ENCODE results near the gene NFKB1. TPM values are rescaled to one million over a fixed set of nuclear protein-coding genes. Genes with fewer than 3 reads are reported as not detected.
A peak's percentile ranks its signal among the peaks of the same experiment; 100 is the strongest.

NFKB1 gene
- total and polyA plus RNA-seq, 12 donors, result 8.2 to 49.1 (median 33.9) TPM

DNA sequence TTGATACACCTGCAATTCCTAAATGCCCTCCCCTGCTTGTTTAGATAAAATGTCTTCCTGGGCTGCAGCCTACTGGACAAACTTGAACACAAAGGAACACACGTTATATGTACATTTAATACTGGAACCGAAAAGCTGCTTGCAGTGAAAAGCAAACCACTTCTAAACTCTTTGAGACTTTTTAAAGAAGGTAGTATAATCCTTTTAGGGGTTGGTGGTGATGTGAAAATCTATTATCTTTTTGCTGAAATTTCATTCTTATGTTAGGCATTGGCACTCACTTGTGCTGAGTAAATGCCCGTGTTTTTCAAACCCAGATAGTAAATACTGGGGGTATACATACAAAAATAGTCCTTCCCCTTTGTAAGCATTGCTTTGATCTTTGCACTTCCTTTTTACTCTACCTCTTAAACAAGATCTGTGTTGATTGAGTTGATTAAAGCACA is 2.2 kb downstream of the NFKB1 start:
- Histone ChIP-seq H3K9me3 (replicated peaks in 1 of 3) (no peaks in the 10 kb centered on the region), H3K4me3 (peak overlapping the region in 1 of 4 donors; percentile 73), H3K4me1 (replicated peaks in 1 of 2) (peaks cover 23 to 67% of the 10 kb centered on the region in 2 donors), H3K27ac (peak overlapping the region in 3 of 5 donors; percentile 7 to 99 (median 97)), H3K27me3 (no peaks in the 10 kb centered on the region), H3K36me3 (replicated peaks in 1 of 2) (no peaks in the 10 kb centered on the region)
- intact Hi-C loops (cut with DNase I), result loop anchor here (10.0 kb wide), 2 partner anchors 91 to 111 kb away; no protein-coding TSS in a partner anchor
- TF ChIP-seq, protein P1, sequence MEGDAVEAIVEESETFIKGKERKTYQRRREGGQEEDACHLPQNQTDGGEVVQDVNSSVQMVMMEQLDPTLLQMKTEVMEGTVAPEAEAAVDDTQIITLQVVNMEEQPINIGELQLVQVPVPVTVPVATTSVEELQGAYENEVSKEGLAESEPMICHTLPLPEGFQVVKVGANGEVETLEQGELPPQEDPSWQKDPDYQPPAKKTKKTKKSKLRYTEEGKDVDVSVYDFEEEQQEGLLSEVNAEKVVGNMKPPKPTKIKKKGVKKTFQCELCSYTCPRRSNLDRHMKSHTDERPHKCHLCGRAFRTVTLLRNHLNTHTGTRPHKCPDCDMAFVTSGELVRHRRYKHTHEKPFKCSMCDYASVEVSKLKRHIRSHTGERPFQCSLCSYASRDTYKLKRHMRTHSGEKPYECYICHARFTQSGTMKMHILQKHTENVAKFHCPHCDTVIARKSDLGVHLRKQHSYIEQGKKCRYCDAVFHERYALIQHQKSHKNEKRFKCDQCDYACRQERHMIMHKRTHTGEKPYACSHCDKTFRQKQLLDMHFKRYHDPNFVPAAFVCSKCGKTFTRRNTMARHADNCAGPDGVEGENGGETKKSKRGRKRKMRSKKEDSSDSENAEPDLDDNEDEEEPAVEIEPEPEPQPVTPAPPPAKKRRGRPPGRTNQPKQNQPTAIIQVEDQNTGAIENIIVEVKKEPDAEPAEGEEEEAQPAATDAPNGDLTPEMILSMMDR (IDR thresholded peaks at IDR 0.05), result no peak
- no peak for TF ChIP-seq POLR2A (IDR thresholded peaks at IDR 0.05)
- no peak for DNase-seq
- WGBS, 4 donors, result 31 to 40% (median 37%) methylated on average over 3 of the region's 3 CpGs

DNA sequence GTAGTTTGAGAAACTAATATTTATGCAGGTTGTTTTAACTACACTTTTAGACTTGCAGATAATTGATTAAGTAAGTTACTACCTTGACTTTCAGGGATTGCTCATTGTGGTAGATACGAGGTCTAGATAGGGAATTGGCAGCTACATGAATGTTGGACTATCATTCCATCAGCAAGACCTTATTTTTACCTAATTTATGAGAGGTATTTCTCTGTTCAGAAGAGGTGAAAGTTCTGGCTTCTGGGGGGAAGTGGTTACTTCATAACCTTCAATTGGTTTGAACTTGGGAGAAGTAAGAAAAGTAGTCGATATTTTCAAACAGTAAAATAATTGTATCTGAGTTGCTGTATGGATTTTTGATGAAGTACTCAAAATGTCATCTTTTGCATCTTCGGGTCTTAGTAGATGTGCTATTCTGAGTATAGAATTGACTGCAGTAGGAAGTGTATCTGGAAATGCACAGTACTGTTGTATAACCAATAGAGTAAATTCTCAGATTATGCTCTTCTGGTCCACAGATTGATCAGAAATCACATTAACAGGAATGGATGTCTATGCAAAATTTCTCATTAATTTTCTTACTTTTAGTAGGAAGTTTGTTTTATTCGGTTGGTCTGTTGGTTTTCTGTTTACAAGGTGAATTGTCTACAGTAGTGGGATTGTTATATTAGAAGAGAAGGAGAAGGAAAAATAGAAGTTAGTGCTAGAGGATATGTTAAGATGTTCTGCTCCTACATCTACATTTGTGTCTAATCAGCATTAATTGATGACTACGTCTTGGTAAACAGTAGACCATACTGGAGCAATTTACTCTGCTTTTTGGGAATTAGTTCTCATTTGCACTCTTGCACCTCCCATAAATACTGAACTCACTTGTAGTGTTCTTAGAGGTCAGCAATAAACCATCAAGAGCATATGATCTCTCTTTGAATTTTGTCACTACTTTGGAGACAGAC is 3.0 kb downstream of the NFKB1 start:
- peak overlapping the region in 1 of 4 donors; percentile 73 for H3K4me3 ChIP-seq
- WGBS, 4 donors, result 62 to 69% (median 63%) methylated on average over 5 of the region's 5 CpGs
- H3K9me3 ChIP-seq (replicated peaks in 1 of 3), result no peaks in the 10 kb centered on the region
- H3K4me1 ChIP-seq (replicated peaks in 1 of 2), result peaks cover 23 to 71% of the 10 kb centered on the region in 2 donors
- intact Hi-C loops (cut with DNase I), result loop anchor here (10.0 kb wide), 2 partner anchors 91 to 111 kb away; no protein-coding TSS in a partner anchor
- no peaks in the 10 kb centered on the region for H3K27me3 ChIP-seq
- H3K27ac ChIP-seq, result peak overlapping the region in 1 of 5 donors; percentile 97
- TF ChIP-seq, protein P1 (IDR thresholded peaks at IDR 0.05), result no peak
- no peak for TF ChIP-seq POLR2A (IDR thresholded peaks at IDR 0.05)
- DNase-seq, result no peak
- no peaks in the 10 kb centered on the region for H3K36me3 ChIP-seq (replicated peaks in 1 of 2)

DNA sequence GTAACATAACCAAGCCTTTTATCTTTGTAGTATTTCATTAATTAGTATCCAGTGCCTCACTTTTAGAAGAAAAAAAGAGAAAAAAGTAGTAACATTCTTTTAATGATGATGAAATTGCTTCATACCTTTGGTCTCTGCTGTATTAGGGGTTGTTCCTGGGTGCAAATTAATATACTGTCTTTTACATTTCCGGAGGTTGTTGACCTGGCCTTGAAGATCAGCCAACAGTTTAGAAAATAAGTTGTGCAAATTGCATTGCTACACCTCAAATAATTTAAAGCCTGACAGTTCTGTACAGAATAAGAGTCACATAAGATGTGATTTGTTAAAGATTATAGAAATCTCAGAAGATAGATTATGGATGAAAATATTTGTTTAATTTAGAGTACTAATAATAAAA is 3.8 kb downstream of the NFKB1 start:
- H3K9me3 ChIP-seq (replicated peaks in 1 of 3), result no peaks in the 10 kb centered on the region
- no peaks in the 10 kb centered on the region for H3K27me3 ChIP-seq
- intact Hi-C loops (cut with DNase I), result loop anchor here (10.0 kb wide), 2 partner anchors 90 to 110 kb away; no protein-coding TSS in a partner anchor
- H3K4me3 ChIP-seq, result no peak overlapping the region
- no peaks in the 10 kb centered on the region for H3K36me3 ChIP-seq (replicated peaks in 1 of 2)
- peaks cover 22 to 68% of the 10 kb centered on the region in 2 donors for H3K4me1 ChIP-seq (replicated peaks in 1 of 2)
- DNase-seq, result no peak
- H3K27ac ChIP-seq, result no peak overlapping the region
- 24 to 33% (median 29%) methylated on average over 1 of the region's 1 CpG for whole genome bisulfite sequencing, 4 donors
- TF ChIP-seq, protein P1 (IDR thresholded peaks at IDR 0.05), result no peak
- TF ChIP-seq POLR2A (IDR thresholded peaks at IDR 0.05), result no peak

DNA sequence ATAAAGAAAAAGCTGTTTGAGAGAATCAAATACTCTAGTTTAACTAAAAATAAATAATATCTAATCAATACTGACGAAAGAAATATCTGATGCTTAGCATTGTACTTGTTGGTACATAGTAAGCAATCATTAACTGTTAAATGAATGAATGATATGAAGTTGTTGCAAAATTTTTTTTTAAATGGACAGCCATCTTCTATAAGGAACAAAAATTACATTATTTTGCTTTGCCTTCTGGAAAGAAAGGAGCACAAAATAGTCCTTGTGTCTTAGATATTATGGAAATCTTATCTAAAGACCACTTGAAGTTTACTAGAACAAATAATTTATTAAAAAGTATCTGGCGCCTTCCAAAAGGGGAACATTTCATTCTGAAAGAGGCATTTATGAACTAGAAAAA is 4.5 kb downstream of the NFKB1 start:
- no peak for DNase-seq
- Histone ChIP-seq H3K9me3 (replicated peaks in 1 of 3) (no peaks in the 10 kb centered on the region), H3K27ac (no peak overlapping the region), H3K4me3 (no peak overlapping the region), H3K27me3 (no peaks in the 10 kb centered on the region), H3K4me1 (replicated peaks in 1 of 2) (peaks cover 16 to 61% of the 10 kb centered on the region in 2 donors), H3K36me3 (replicated peaks in 1 of 2) (no peaks in the 10 kb centered on the region)
- no peak for TF ChIP-seq POLR2A (IDR thresholded peaks at IDR 0.05)
- TF ChIP-seq, protein P1 (IDR thresholded peaks at IDR 0.05), result no peak
- intact Hi-C loops (cut with DNase I), result loop anchor here (10.0 kb wide), 2 partner anchors 89 to 109 kb away; no protein-coding TSS in a partner anchor
- 88 to 92% (median 91%) methylated on average over 2 of the region's 2 CpGs for WGBS, 4 donors

Data from adrenal gland (tissue), 12 donors.